HAP-1 (cell line): ENCODE results near the gene PIK3CB.
A peak's percentile ranks its signal among the peaks of the same experiment; 100 is the strongest.

ENCODE experiments used
- DNase-seq, 2 experiments: peaks; one replicate each; pipeline ENCODE4 v3.0.0-alpha.2; 2016 to 2020; ENCODE audit warnings: low spot score in 2 of 2
- H3K27me3 ChIP-seq: fragments of 250-450 bp; sonication (Bioruptor Pico); 2 replicates; pipeline ENCODE4 v1.5.1; 2020; ENCODE audit warnings: low read depth, mild to moderate bottlenecking, moderate library complexity
- H3K36me3 ChIP-seq: fragments of 250-450 bp; sonication (Bioruptor Pico); replicated peaks from 2 replicates; pipeline ENCODE4 v1.5.1; 2020; ENCODE audit warnings: mild to moderate bottlenecking
- H3K4me1 ChIP-seq: fragments of 250-450 bp; sonication (Bioruptor Pico); 2 replicates; pipeline ENCODE4 v1.5.1; 2020; ENCODE audit warnings: mild to moderate bottlenecking
- H3K4me3 ChIP-seq: fragments of 250-450 bp; sonication (Bioruptor Pico); 2 replicates; pipeline ENCODE4 v1.5.1; 2020; ENCODE audit warnings: mild to moderate bottlenecking, moderate library complexity
- H3K9me3 ChIP-seq: fragments of 250-450 bp; sonication (Bioruptor Pico); 2 replicates; pipeline ENCODE4 v1.5.1; 2020; ENCODE audit warnings: mild to moderate bottlenecking, moderate library complexity
- in situ Hi-C: fragments of 300-500 bp; cut with MboI; formaldehyde crosslinking; loops from 3 replicates; pipeline ENCODE4 v1.14.3; 2020; ENCODE audit warnings: low sequenced_read_pairs, inconsistent platforms, mixed read lengths

The PIK3CB gene

DNA sequence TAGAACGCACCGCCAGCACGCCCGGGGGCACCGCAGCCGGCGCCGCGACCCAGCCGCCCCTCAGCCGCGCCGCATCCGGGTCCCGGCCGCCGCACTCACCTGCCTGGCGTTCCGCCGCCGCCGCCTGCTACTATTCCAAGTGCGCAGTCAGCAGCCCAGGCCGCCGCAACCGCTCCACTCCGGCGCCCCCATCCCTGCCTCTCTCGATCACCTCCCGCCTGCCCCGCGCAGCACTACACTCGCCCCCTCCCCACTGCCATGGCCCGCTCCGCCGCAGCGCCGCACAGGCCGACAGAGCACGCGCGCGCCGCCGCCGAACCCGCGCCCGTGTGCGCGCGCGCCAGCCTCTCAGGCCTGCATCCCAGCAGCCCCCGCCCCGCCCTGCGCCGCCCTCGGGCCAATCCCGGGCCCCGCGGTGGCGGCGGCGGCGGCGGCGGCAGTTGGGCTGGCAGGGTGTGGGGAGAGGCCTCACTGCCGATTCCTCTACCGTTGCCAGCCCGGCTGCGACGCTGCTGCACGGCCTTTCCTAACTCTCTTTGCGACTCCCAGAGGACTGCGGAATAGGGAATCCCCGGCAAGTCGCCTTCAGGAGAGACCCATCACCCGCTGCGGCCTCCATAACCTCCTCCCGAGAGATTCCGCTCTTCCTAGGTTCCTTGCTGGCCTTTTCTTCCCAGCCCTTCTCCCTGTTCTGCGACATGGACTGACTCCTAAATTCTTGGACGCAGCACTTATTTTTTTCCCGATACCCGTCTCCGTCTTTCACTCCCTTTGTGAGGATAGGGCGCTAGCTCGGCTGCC is at the start of gene PIK3CB:
PIK3CB (minus strand) TSS at position 333 of the 801 bp plus-strand sequence. CDS start 75,585 bp downstream, outside the sequence.
- Histone ChIP-seq H3K9me3 (no peaks in the 10 kb centered on the region), H3K4me1 (peaks cover 7% of the 10 kb centered on the region), H3K27me3 (no peaks in the 10 kb centered on the region), H3K36me3 (no peaks in the 10 kb centered on the region), H3K4me3 (peak within 1 kb of the TSS; percentile 88)
- in situ Hi-C loops, result loop anchor here (10.0 kb wide), 1 partner anchor 240 kb away; the partner anchor contains the start of gene CEP70
- peak; percentile 83 to 94 for DNase-seq

DNA sequence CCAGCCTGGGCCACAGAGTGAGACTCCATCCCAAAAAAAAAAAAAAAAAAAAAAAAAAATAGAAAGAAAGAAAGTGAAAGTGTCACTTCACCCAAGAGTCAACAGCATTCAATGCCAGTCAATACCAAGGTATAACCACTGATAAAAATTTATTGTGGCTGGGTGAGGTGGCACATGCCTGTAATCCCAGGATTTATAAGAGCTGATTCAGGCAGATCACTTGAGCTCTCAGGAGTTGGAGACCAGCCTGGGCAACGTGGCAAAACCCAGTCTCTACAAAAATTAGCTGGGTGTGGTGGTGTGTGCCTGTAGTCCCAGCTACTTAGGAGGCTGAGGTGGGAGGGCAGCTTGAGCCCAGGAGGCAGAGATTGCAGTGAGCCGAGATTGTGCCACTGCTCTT is 46.5 kb upstream of the PIK3CB start:
- in situ Hi-C loops, result no loop called here
- no peak for DNase-seq
- H3K27me3 ChIP-seq, result no peaks in the 10 kb centered on the region
- H3K4me1 ChIP-seq, result no peaks in the 10 kb centered on the region
- H3K36me3 ChIP-seq, result no peaks in the 10 kb centered on the region
- no peaks in the 10 kb centered on the region for H3K9me3 ChIP-seq
- no peak overlapping the region for H3K4me3 ChIP-seq

DNA sequence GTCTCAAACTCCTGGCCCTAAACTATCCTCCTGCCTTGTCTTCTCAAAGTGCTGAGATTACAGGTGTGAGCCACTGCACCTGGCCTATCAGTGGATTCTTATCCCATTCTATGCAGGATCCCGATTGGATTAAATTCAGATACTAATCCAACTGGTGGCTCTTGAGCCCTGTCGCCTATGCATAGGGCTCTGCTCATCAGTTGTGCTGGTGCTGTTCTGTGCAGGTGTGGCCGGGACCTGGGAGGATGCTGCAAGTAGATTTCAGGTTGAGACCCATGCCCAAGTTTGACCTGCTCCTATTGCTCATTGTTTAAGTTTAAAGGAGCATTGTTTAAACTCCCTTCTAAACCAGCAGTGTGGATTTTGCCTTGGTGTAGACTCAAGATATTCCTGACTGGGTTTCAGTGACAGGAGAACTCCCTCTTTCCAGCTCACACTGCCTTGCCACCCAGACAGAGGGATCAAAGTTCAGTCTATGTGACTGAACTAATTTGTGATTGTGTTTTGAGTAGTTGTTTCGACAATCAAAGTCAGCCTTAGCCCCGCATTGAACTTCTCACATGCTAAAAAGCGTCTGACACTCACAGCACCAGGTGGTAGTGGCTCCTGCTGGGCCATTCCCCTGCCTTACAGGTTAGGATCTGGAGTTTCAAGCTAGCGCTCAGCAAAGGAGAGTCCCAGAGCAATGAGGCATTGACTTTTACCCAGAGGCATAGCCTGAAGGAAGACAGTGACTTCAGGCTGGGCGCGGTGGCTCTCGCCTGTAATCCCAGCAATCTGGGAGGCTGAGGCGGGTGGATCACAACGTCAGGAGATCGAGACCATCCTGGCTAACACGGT is 45.0 kb upstream of the PIK3CB start:
- no peak for DNase-seq
- no peaks in the 10 kb centered on the region for H3K36me3 ChIP-seq
- H3K9me3 ChIP-seq, result no peaks in the 10 kb centered on the region
- no peak overlapping the region for H3K4me3 ChIP-seq
- in situ Hi-C loops, result no loop called here
- H3K27me3 ChIP-seq, result no peaks in the 10 kb centered on the region
- H3K4me1 ChIP-seq, result no peaks in the 10 kb centered on the region

DNA sequence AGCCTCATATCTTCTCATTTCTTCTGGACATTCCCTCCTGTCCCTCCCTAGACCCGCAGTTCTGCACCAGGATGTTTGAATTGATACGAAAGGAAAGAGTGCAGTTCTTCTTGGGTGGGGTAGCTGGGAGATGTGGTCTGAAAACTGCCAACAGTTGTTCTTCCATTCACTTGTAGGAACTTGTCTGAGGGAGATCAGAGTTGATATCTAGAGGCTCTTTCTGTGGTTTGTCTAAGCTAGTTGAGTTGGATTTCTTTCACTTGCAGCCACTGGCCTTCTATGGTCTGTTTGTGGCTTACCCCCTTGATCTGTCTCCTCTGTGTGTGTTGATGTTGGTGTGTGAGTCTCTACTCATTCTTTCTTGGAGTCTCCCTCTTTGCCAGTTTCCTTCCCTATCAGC is 42.5 kb upstream of the PIK3CB start:
- no peaks in the 10 kb centered on the region for H3K9me3 ChIP-seq
- in situ Hi-C loops, result no loop called here
- no peak for DNase-seq
- H3K27me3 ChIP-seq, result no peaks in the 10 kb centered on the region
- H3K4me1 ChIP-seq, result no peaks in the 10 kb centered on the region
- H3K4me3 ChIP-seq, result no peak overlapping the region
- H3K36me3 ChIP-seq, result no peaks in the 10 kb centered on the region

DNA sequence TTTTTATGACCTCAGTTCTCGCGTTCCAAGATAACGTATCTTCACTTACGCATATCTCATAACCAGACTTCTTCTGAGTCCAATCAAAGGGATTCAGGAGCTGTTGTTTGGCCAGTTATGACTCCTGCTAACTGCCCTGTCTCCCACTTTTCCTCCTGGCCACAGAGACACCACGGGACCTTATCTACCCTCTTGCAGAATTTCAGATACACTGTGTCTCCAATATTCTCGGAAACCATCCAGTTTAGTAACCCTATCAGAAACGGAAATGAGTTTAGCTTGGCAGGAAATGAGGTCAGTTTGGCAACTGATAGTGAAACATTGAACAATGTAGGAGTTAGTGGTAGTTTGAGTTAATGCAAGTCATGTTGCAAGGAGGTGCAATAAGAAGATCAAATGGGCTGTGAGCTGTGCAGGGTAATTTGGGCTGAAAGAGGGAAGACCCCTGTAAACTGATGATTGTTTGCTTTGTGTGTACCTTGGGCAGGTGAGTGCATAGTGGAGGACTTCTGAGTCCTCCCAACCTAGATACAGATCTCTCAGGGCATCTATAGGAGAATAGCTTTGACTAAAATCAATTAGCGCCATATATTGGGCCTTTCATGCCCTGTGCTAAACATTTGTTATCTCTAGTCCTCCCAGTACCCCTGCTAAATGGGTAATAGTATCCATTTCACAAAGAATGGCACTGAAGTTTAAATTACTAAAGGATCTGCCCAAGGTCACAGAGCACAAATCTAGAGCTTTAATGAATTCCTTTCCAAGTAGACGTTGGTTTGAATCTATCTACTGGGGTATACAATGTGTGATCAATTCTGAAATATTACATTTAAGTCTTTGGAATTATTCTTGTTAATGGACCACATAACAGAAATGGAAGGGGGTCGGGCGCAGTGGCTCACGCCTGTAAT is 41.3 kb upstream of the PIK3CB start:
- no peaks in the 10 kb centered on the region for H3K27me3 ChIP-seq
- no peak for DNase-seq
- no peaks in the 10 kb centered on the region for H3K36me3 ChIP-seq

DNA sequence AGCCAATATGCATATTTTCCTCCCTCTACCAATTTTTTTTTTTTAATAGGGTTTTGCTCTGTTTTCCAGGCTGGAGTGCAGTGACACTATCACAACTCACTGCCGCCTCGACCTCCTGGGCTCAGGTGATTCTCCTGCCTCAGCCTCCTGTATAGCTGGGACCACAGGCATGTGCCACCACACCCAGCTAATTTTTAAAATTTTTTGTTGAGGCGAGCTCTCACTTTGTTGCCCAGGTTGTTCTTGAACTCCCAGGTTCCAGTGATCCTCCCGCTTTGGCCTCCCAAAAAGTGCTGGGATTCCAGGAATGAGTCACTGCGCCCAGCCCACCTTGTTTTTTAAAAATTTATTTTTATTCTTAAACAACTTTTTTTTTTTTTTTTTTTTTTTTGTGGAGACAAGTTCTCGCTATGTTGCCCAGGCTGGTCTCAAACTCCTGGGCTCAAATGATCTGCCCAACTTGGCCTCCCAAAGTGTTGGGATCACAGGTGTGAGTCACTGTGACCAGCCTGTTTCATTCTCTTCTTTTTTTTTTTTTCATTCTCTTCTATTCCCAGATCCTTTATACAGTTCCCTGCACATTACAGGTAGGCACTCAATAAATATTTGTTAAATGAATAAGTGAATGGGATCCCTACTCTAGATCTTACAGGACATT is 40.5 kb upstream of the PIK3CB start:
- no peak overlapping the region for H3K4me3 ChIP-seq
- no peaks in the 10 kb centered on the region for H3K36me3 ChIP-seq
- no peaks in the 10 kb centered on the region for H3K27me3 ChIP-seq
- H3K4me1 ChIP-seq, result no peaks in the 10 kb centered on the region
- in situ Hi-C loops, result no loop called here
- no peak for DNase-seq
- H3K9me3 ChIP-seq, result no peaks in the 10 kb centered on the region

More for the DNA sequence above, 41.3 kb upstream of the PIK3CB start:
- no peaks in the 10 kb centered on the region for H3K4me1 ChIP-seq
- no peak overlapping the region for H3K4me3 ChIP-seq
- in situ Hi-C loops, result no loop called here
- no peaks in the 10 kb centered on the region for H3K9me3 ChIP-seq

DNA sequence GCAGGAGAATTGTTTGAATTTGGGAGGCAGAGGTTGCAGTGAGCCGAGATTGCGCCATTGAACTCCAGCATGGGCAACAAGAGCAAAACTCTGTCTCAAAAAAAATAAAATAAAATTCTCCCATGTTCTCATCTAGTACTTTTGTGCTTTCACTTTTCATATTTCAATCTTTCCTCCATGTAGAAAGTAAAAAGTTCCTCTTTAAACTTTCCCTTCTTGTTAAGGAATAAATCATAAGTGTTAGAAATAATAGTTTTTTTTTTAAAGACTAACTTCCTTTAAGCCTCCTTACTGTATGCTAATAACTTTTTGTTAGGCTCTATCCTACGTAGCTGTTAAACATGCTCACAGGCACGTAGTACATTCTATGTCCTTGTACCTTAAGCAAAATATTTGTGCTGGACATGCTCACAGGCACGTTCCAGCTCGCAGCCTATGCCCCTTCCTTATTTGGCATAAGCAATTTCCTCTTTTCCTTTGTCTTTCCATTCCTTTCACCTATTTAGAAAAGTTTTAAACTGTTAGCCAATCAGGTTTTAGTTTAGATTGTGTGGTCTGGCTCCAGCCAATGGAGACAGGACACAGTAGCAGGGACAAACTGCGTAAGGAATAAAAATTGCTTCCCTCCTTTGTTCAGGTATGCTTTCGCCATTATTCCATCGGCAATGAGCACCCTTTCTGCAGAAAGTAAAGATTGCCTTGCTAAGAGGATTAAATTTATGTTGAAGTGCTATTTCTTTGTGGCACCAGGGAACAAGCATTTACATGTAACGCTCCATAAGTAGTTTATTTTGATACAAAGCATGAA is 38.9 kb upstream of the PIK3CB start:
- Histone ChIP-seq H3K27me3 (no peaks in the 10 kb centered on the region), H3K36me3 (no peaks in the 10 kb centered on the region), H3K4me1 (no peaks in the 10 kb centered on the region), H3K4me3 (no peak overlapping the region), H3K9me3 (no peaks in the 10 kb centered on the region)
- in situ Hi-C loops, result no loop called here
- no peak for DNase-seq

DNA sequence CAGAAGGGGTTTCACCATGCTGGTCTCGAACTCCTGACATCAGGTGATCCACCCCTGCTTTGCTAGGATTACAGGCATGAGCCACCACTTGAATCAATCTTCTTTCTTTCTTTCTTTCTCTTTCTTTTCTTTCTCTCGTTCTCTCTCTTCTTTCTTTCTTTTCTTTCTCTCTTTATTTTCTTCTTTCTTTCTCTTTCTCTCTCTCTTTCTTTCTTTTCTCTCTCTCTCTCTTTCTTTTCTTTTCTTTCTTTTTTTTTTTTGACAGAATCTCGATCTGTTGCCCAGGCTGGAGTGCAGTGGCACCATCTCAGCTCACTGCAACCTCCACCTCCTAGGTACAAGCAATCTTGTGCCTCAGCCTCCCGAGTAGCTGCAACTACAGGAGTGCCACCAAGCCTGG is 37.9 kb upstream of the PIK3CB start:
- Histone ChIP-seq H3K4me3 (no peak overlapping the region), H3K4me1 (0 out of 2 replicates have a peak, but pooled peaks cover 3% of the 10 kb centered on the region), H3K9me3 (no peaks in the 10 kb centered on the region), H3K36me3 (no peaks in the 10 kb centered on the region), H3K27me3 (no peaks in the 10 kb centered on the region)
- DNase-seq, result no peak
- in situ Hi-C loops, result no loop called here

DNA sequence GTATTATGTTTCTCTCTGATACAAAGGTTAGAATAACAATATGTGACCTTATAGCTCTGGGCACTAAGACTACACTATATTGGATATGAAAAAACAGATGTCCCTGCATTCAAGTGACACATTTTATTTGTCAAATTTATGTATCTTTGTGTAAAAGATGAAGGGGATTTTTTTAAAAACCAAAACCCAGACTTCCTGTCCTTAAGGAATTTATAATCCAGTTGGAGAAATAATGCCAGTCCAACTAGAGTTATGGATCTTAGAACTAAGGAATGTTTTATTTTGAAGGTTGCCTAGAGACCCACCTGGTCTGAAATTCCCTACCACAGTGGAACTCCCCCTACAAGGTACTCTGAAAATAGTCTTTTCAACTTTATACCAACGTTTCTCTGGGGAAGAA is 33.3 kb upstream of the PIK3CB start:
- in situ Hi-C loops, result no loop called here
- Histone ChIP-seq H3K9me3 (no peaks in the 10 kb centered on the region), H3K27me3 (no peaks in the 10 kb centered on the region), H3K36me3 (no peaks in the 10 kb centered on the region), H3K4me3 (no peak overlapping the region), H3K4me1 (peaks cover 9% of the 10 kb centered on the region)
- DNase-seq, result no peak

DNA sequence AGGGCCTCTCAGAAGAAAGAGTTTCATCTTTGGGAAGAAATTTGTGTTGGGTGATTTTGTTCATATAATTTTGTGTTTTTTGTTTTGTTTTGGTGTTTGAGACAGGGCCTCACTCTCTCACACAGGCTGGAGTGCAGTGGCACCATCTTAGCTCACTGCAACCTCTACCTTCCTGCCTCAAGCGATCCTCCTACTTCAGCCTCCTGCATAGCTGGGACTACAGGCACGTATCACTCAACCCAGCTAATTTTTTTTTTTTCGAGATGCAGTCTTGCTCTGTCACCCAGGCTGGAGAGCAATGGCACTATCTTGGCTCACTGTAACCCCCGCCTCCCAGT is 29.0 kb upstream of the PIK3CB start:
- DNase-seq, result no peak
- in situ Hi-C loops, result no loop called here
- Histone ChIP-seq H3K4me1 (peaks cover 13% of the 10 kb centered on the region), H3K36me3 (no peaks in the 10 kb centered on the region), H3K4me3 (no peak overlapping the region), H3K27me3 (no peaks in the 10 kb centered on the region), H3K9me3 (no peaks in the 10 kb centered on the region)

DNA sequence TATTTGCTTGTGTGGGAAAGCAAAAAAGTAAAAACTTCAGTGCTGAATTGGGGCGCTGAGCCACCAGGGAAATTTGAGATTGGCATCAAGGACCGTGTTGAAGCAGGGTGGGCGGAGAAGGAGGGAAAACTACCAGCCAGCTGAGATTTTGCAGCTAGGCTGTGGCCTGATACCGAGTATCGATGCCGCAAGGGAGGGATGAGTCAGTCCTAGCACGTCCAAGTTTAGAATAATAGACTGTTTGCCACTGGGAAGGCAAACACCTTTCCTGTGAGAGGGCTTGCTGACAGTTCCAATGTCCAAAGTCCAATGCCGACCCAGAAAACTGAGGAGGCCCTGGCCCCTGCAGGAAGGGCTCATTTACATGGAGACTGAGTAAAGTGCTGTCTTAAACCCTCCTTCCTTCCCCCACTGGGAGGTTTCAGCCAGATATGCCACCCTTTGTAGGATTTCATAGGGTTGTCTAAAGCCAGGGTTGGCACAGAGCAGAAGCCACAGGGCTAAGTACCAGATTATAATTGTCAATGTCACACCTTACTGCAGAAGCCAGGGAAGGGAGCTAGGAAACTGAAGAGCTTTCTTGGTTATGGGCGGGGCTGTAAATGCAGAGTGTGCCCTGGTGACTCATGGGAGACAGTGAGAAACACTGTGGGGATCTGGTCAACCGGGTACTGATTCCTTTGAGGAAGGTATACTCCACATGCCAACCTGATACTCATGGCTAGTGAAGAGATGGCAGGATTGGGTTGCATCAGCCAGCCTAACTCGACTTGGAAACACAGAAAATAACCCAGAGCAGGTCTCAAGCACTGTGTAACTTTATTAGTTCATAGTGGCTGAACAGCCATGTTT is 28.4 kb upstream of the PIK3CB start:
- H3K4me3 ChIP-seq, result no peak overlapping the region
- in situ Hi-C loops, result no loop called here

DNA sequence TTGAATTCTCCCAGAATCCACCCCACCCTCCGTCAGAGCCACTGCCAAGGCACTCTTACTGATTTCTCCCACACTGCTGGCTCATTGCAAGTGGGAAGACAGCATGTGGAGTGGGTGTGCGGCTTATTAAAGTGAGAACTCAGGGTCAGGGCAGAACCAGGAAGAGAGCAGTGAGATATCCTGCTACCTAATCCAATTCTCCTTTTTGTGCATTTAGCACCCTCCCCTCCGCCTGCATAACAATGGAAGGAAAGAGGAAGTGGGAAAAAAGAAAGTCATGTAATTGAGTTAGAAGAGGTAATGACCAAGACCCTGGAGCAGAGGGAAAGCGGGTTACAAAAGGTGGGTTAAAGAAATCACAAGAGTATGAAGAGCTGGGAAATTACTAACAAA is 27.8 kb upstream of the PIK3CB start:
- H3K36me3 ChIP-seq, result no peaks in the 10 kb centered on the region
- in situ Hi-C loops, result no loop called here
- peak; percentile 59 to 77 for DNase-seq
- H3K4me3 ChIP-seq, result no peak overlapping the region
- peaks cover 11% of the 10 kb centered on the region for H3K4me1 ChIP-seq
- no peaks in the 10 kb centered on the region for H3K27me3 ChIP-seq
- H3K9me3 ChIP-seq, result no peaks in the 10 kb centered on the region

More for the DNA sequence above, 28.4 kb upstream of the PIK3CB start:
- peaks cover 13% of the 10 kb centered on the region for H3K4me1 ChIP-seq
- H3K36me3 ChIP-seq, result no peaks in the 10 kb centered on the region
- no peaks in the 10 kb centered on the region for H3K27me3 ChIP-seq
- DNase-seq, result peak in 1 of 2 experiments; percentile 29
- no peaks in the 10 kb centered on the region for H3K9me3 ChIP-seq
